ENCODE data around the gene F2. TPM values are rescaled to one million over a fixed set of nuclear protein-coding genes. Genes with fewer than 3 reads are reported as not detected.

Gene F2
- total and polyA plus RNA-seq, 2 of the 13 experiments (the other 11 are each of a cell fraction or from before 2014, with no cell fraction given): 330 to 801 TPM

GRCh38 chr11:46728659-46729040, 9.6 kb downstream of the F2 start:
- no TSS peak for BruUV-seq (replicated peaks)
- in situ Hi-C loops (cut with HindIII; ENCODE audit: extremely low pct_ligation_motif_present, low pct_unique_long_range_greater_than_20kb): loop anchor here (5.0 kb wide), 1 partner anchor 36 kb away; no protein-coding TSS in a partner anchor
- Histone ChIP-seq H3K4me2 (ENCODE audit: low read depth, low read length) (no peak overlapping the region), H3K9me3 (ENCODE audit: low read length) (no peaks in the 10 kb centered on the region), H4K20me1 (ENCODE audit: insufficient read depth, low read length) (peaks cover 33% of the 10 kb centered on the region), H3K27ac (ENCODE audit: extremely low read length, insufficient read depth, low read length) (no peak overlapping the region), H3K4me1 (ENCODE audit: insufficient read depth, low read length) (peaks cover 63% of the 10 kb centered on the region), H3K9ac (ENCODE audit: insufficient read depth, low read depth, low read length) (no peak overlapping the region), H3K36me3 (replicated peaks in 1 of 2; ENCODE audit: control insufficient read depth in 1 of 2, insufficient read depth in 2 of 2, low read length in 2 of 2) (peaks cover 40 to 84% of the 10 kb centered on the region in 2 experiments), H3K79me2 (ENCODE audit: insufficient read depth, low read length) (peaks cover 34% of the 10 kb centered on the region), H3K27me3 (ENCODE audit: control insufficient read depth in 1 of 2, insufficient read depth in 2 of 2, low read length in 2 of 2) (no peaks in the 10 kb centered on the region), H2AFZ (ENCODE audit: low read length) (no peak overlapping the region), H3K4me3 (replicated peaks in 1 of 3; ENCODE audit: insufficient read depth in 1 of 3, low read depth in 2 of 3, low read length in 3 of 3) (no peak overlapping the region)
- CTCF ChIA-PET (ENCODE audit: low intra/inter-chr PET ratio, low total read pairs): no interaction called here
- FAIRE-seq (no peak), DNase-seq (ENCODE audit: low spot score) (no peak), ATAC-seq (no peak)
- POLR2A ChIA-PET: interaction anchor here (1.5 to 4.9 kb wide), 3 partner anchors 9 to 28 kb away, joined by 3 to 54 read pairs (median 12); partner anchors contain the start of genes ARHGAP1, F2 and ZNF408
- intact Hi-C loops (cut with micrococcal nuclease; ENCODE audit: unreplicated experiment): no loop called here
- TF ChIP-seq KLF12 (CRISPR knock-in tag; IDR thresholded peaks at IDR 0.05; ENCODE audit: borderline replicate concordance): no peak
- TF ChIP-seq ZNF20 (CRISPR knock-in tag; IDR thresholded peaks at IDR 0.05): 0 out of 2 replicates have a peak, but pooled peaks have one; percentile 18
- no peak for TF ChIP-seq CENPX (CRISPR knock-in tag; IDR thresholded peaks at IDR 0.05)
- TF ChIP-seq PBX3 (CRISPR knock-in tag; IDR thresholded peaks at IDR 0.05; ENCODE audit: borderline replicate concordance): no peak
- no peak for TF ChIP-seq NONO (IDR thresholded peaks at IDR 0.05)
- no peak for TF ChIP-seq NONO (CRISPR knock-in tag; conservative IDR thresholded peaks at IDR 0.05)
- no peak for TF ChIP-seq PAX8 (CRISPR knock-in tag; IDR thresholded peaks at IDR 0.05; ENCODE audit: borderline replicate concordance)
- TF ChIP-seq RBM22 (optimal IDR thresholded peaks at IDR 0.05; ENCODE audit: low read length): peak; percentile 11
- no peak for TF ChIP-seq MEF2D (CRISPR knock-in tag; IDR thresholded peaks at IDR 0.05)
- TF ChIP-seq ZNF34 (CRISPR knock-in tag; IDR thresholded peaks at IDR 0.05; ENCODE audit: borderline replicate concordance): no peak
- no peak for TF ChIP-seq ZBTB40 (IDR thresholded peaks at IDR 0.05)
- TF ChIP-seq ZBTB40 (CRISPR knock-in tag; IDR thresholded peaks at IDR 0.05): no peak
- no peak for TF ChIP-seq GABPA (IDR thresholded peaks at IDR 0.05; ENCODE audit: low read depth, low read length)
- TF ChIP-seq GABPA (CRISPR knock-in tag; IDR thresholded peaks at IDR 0.05; ENCODE audit: low read depth): no peak
- no peak for TF ChIP-seq ZNF431 (CRISPR knock-in tag; IDR thresholded peaks at IDR 0.05; ENCODE audit: borderline replicate concordance, low read depth)
- WGBS (ENCODE audit: low lambda C conversion rate): 95% methylated on average over 7 of the region's 9 CpGs
